Esophagus squamous epithelium (tissue), 4 donors: Measurements from ENCODE around the gene TIMP3.

Experiments
- POLR2A ChIP-seq, 4 donors: fragments of 450-650 bp; IDR thresholded peaks; one replicate each; pipeline ENCODE4 v1.6.1; 2017; ENCODE audit warnings: antibody characterized with exemption in 4 of 4, mild to moderate bottlenecking in 4 of 4, moderate library complexity in 3 of 4
- TF ChIP-seq, protein P1 (sequence below), 6 experiments: fragments of 450-650 bp in 4 of 6; fragments of 200-600 bp in 2 of 6; sonication (generic) in 2 of 6; IDR thresholded peaks; one replicate each; pipeline ENCODE4 v1.5.1; 2016 to 2019; ENCODE audit warnings: antibody characterized with exemption in 6 of 6, mild to moderate bottlenecking in 4 of 6, moderate library complexity in 4 of 6

DNA sequence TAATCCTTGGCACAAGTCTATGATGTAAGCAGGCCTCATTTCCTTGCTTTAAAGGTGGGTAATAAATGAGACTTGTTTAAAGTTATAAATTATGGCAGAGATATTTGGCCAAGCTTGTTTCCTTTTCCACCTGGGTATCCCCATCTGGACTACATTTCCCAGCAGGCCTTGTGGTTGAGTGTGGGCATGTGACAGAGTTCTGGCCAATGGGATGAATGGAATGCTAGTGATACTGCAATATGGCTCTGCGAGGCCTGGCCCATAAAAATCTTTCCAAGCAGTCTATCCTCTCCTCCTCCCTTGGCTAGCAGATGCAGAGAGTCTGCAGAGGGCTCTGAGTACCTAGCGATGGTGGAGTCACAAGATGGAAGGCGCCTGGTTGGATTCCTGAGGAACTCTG, 102.5 kb downstream of the TIMP3 start:
- TF ChIP-seq, protein P1, sequence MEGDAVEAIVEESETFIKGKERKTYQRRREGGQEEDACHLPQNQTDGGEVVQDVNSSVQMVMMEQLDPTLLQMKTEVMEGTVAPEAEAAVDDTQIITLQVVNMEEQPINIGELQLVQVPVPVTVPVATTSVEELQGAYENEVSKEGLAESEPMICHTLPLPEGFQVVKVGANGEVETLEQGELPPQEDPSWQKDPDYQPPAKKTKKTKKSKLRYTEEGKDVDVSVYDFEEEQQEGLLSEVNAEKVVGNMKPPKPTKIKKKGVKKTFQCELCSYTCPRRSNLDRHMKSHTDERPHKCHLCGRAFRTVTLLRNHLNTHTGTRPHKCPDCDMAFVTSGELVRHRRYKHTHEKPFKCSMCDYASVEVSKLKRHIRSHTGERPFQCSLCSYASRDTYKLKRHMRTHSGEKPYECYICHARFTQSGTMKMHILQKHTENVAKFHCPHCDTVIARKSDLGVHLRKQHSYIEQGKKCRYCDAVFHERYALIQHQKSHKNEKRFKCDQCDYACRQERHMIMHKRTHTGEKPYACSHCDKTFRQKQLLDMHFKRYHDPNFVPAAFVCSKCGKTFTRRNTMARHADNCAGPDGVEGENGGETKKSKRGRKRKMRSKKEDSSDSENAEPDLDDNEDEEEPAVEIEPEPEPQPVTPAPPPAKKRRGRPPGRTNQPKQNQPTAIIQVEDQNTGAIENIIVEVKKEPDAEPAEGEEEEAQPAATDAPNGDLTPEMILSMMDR (IDR thresholded peaks at IDR 0.05) = no peak
- no peak for TF ChIP-seq POLR2A (IDR thresholded peaks at IDR 0.05)
